SK-N-SH treated with all-trans-retinoic acid at 6 μM for 48 hours (cell line): ENCODE data around the gene LRP11.

Source experiments
- ATAC-seq: fragments of 200-7000 bp; cut with Tn5 transposase; 3 replicates; pipeline ENCODE4 v1.9.1; 2020; ENCODE audit warnings: mild to moderate bottlenecking, moderate library complexity
- ARNTL ChIP-seq: fragments of 450-650 bp; formaldehyde crosslinking; IDR thresholded peaks from 2 replicates; pipeline ENCODE4 v1.5.0; 2020; ENCODE audit warnings: low read depth, mild to moderate bottlenecking, moderate library complexity, borderline replicate concordance
- BACH2 ChIP-seq: fragments of 250-450 bp; sonication (Bioruptor Pico); IDR thresholded peaks from 2 replicates; pipeline ENCODE4 v1.9.0; 2021; ENCODE audit warnings: mild to moderate bottlenecking, borderline replicate concordance
- CREB5 ChIP-seq: fragments of 250-450 bp; sonication (Bioruptor Pico); IDR thresholded peaks from 2 replicates; pipeline ENCODE4 v1.5.1; 2020; ENCODE audit warnings: low read depth, mild to moderate bottlenecking, moderate library complexity
- CSDC2 ChIP-seq: fragments of 250-450 bp; sonication (Bioruptor Pico); IDR thresholded peaks from 2 replicates; pipeline ENCODE4 v1.5.0; 2020; ENCODE audit warnings: mild to moderate bottlenecking, moderate library complexity
- CSRNP3 ChIP-seq: fragments of 250-450 bp; sonication (Bioruptor Pico); IDR thresholded peaks from 2 replicates; pipeline ENCODE4 v1.5.1; 2021; ENCODE audit warnings: mild to moderate bottlenecking, moderate library complexity
- GLIS3 ChIP-seq: fragments of 250-450 bp; sonication (Bioruptor Pico); IDR thresholded peaks from 2 replicates; pipeline ENCODE4 v1.5.0; 2020; ENCODE audit warnings: mild to moderate bottlenecking, moderate library complexity
- ISL1 ChIP-seq: fragments of 250-450 bp; sonication (Bioruptor Pico); IDR thresholded peaks from 2 replicates; pipeline ENCODE4 v2.1.2; 2022; ENCODE audit warnings: mild to moderate bottlenecking, moderate library complexity
- OSR1 ChIP-seq: fragments of 250-450 bp; sonication (Bioruptor Pico); IDR thresholded peaks from 2 replicates; pipeline ENCODE4 v1.8.0; 2022; ENCODE audit warnings: moderate library complexity, mild to moderate bottlenecking, inconsistent platforms
- PATZ1 ChIP-seq: fragments of 250-450 bp; sonication (Bioruptor Pico); IDR thresholded peaks from 2 replicates; pipeline ENCODE4 v1.8.0; 2020; ENCODE audit warnings: mild to moderate bottlenecking, moderate library complexity, borderline replicate concordance
- PPARA ChIP-seq: fragments of 250-450 bp; sonication (Bioruptor Pico); IDR thresholded peaks from 2 replicates; pipeline ENCODE4 v1.5.0; 2020; ENCODE audit warnings: mild to moderate bottlenecking, borderline replicate concordance
- SNAI2 ChIP-seq: fragments of 250-450 bp; sonication (Bioruptor Pico); IDR thresholded peaks from 2 replicates; pipeline ENCODE4 v1.5.0; 2020; ENCODE audit warnings: mild to moderate bottlenecking, moderate library complexity
- TCF4 ChIP-seq: fragments of 250-450 bp; sonication (Bioruptor Pico); IDR thresholded peaks from 2 replicates; pipeline ENCODE4 v1.8.0; 2021; ENCODE audit warnings: mild to moderate bottlenecking, moderate library complexity, borderline replicate concordance
- TOX ChIP-seq: fragments of 250-450 bp; sonication (Bioruptor Pico); IDR thresholded peaks from 2 replicates; pipeline ENCODE4 v1.8.0; 2021; ENCODE audit warnings: mild to moderate bottlenecking, moderate library complexity, borderline replicate concordance
- TSHZ2 ChIP-seq: fragments of 250-450 bp; sonication (Bioruptor Pico); IDR thresholded peaks from 2 replicates; pipeline ENCODE4 v1.5.0; 2020; ENCODE audit warnings: mild to moderate bottlenecking, moderate library complexity
- ZFP3 ChIP-seq: fragments of 250-450 bp; sonication (Bioruptor Pico); IDR thresholded peaks from 2 replicates; pipeline ENCODE4 v1.5.0; 2020; ENCODE audit warnings: mild to moderate bottlenecking, moderate library complexity
- ZFP30 ChIP-seq: fragments of 450-650 bp; formaldehyde crosslinking; IDR thresholded peaks from 2 replicates; pipeline ENCODE4 v1.5.0; 2022; ENCODE audit warnings: mild to moderate bottlenecking, moderate library complexity
- ZNF565 ChIP-seq: fragments of 450-650 bp; formaldehyde crosslinking; conservative IDR thresholded peaks from 2 replicates; pipeline ENCODE4 v1.5.0; 2020; ENCODE audit warnings: low read depth, mild to moderate bottlenecking, moderate library complexity

The LRP11 gene

GRCh38 chr6:149890629-149891045 is 26.5 kb upstream of the LRP11 start:
- no peak for TF ChIP-seq CSDC2
- ATAC-seq: 0 out of 3 replicates have a peak, but pooled peaks have one; percentile 28

GRCh38 chr6:149889326-149889725 is 25.2 kb upstream of the LRP11 start:
- TF ChIP-seq ZFP3 (CRISPR knock-in tag) (no peak), CSDC2 (no peak), ZNF565 (no peak), CSRNP3 (CRISPR knock-in tag) (no peak), ARNTL (CRISPR knock-in tag) (no peak), BACH2 (CRISPR knock-in tag) (no peak), CREB5 (CRISPR knock-in tag) (no peak), TOX (CRISPR knock-in tag) (no peak), SNAI2 (CRISPR knock-in tag) (no peak), TSHZ2 (CRISPR knock-in tag) (no peak), GLIS3 (CRISPR knock-in tag) (no peak), OSR1 (CRISPR knock-in tag) (no peak)
- no peak for ATAC-seq

GRCh38 chr6:149888659-149889058 is 24.5 kb upstream of the LRP11 start:
- no peak for ATAC-seq
- TF ChIP-seq CREB5 (CRISPR knock-in tag): no peak
- TF ChIP-seq PATZ1 (CRISPR knock-in tag): no peak
- no peak for TF ChIP-seq ZFP30 (CRISPR knock-in tag)
- no peak for TF ChIP-seq ISL1 (CRISPR knock-in tag)
- no peak for TF ChIP-seq TCF4 (CRISPR knock-in tag)
- TF ChIP-seq TOX (CRISPR knock-in tag): no peak
- no peak for TF ChIP-seq OSR1 (CRISPR knock-in tag)
- TF ChIP-seq PPARA (CRISPR knock-in tag): no peak
- TF ChIP-seq ZFP3 (CRISPR knock-in tag): no peak
- no peak for TF ChIP-seq TSHZ2 (CRISPR knock-in tag)
- no peak for TF ChIP-seq CSDC2
- TF ChIP-seq SNAI2 (CRISPR knock-in tag): no peak
- TF ChIP-seq, all 23 proteins: peak for 0
